C4-2B (cell line): ENCODE data around the gene BEAN1.

Experiments used
- CTCF ChIP-seq: fragments of 450-650 bp; conservative IDR thresholded peaks from 2 replicates; pipeline ENCODE4 v1.5.1; 2017; ENCODE audit warnings: mild to moderate bottlenecking
- ZFX ChIP-seq: fragments of 450-650 bp; IDR thresholded peaks from 2 replicates; pipeline ENCODE4 v1.6.1; 2017

GRCh38 chr16:66431760-66432159 lies 4.7 kb downstream of the BEAN1 start:
- TF ChIP-seq CTCF (no peak), ZFX (no peak)
